Astrocyte (in vitro differentiated cells and primary cell): ENCODE measurements around the gene SLC6A19. TPM values are rescaled to one million over a fixed set of nuclear protein-coding genes. Genes with fewer than 3 reads are reported as not detected.

ENCODE experiments used
- DNase-seq: peaks from one replicate; pipeline ENCODE4 v3.0.0-alpha.2; 2010; ENCODE audit warnings: low read depth
- FAIRE-seq: peaks from 2 replicates; lab custom pipeline; 2011; peaks lifted over from hg19 to GRCh38; lab: Jason Lieb, UNC
- H2AFZ ChIP-seq: 2 replicates; pipeline ENCODE4 v1.6.0; 2012; ENCODE audit warnings: low read depth, low read length, inconsistent platforms
- H3K27ac ChIP-seq: 2 replicates; pipeline ENCODE4 v1.5.1; 2011; ENCODE audit warnings: low read depth, low read length, inconsistent platforms
- H3K27me3 ChIP-seq: 2 replicates; pipeline ENCODE4 v1.6.0; 2011; ENCODE audit warnings: low read length, inconsistent platforms; ENCODE audit not compliant: insufficient read depth
- H3K36me3 ChIP-seq: 2 replicates; pipeline ENCODE4 v1.5.1; 2011; ENCODE audit warnings: low read length, inconsistent platforms; ENCODE audit not compliant: insufficient read depth
- H3K4me1 ChIP-seq: 2 replicates; pipeline ENCODE4 v1.5.1; 2011; ENCODE audit warnings: low read length, inconsistent platforms; ENCODE audit not compliant: insufficient read depth
- H3K4me2 ChIP-seq: 2 replicates; pipeline ENCODE4 v1.6.0; 2012; ENCODE audit warnings: low read length, inconsistent platforms
- H3K4me3 ChIP-seq: 2 replicates; pipeline ENCODE4 v1.5.1; 2011; ENCODE audit warnings: low read depth, mild to moderate bottlenecking, low read length, inconsistent platforms; ENCODE audit not compliant: insufficient read depth
- H3K79me2 ChIP-seq: 2 replicates; pipeline ENCODE4 v1.6.0; 2012; ENCODE audit warnings: mild to moderate bottlenecking, low read length, inconsistent platforms; ENCODE audit not compliant: insufficient read depth
- H3K9ac ChIP-seq: 2 replicates; pipeline ENCODE4 v1.6.0; 2012; ENCODE audit warnings: mild to moderate bottlenecking, low read length, inconsistent platforms
- H3K9me3 ChIP-seq: 2 replicates; pipeline ENCODE4 v1.5.1; 2012; ENCODE audit warnings: low read depth, mild to moderate bottlenecking, low read length, inconsistent platforms; ENCODE audit not compliant: insufficient read depth
- H4K20me1 ChIP-seq: 2 replicates; pipeline ENCODE4 v1.6.0; 2012; ENCODE audit warnings: low read length, inconsistent platforms; ENCODE audit not compliant: insufficient read depth
- H3K27ac Mint-ChIP-seq: one replicate; pipeline ENCODE4 v1.8.0; 2021; ENCODE audit warnings: mild to moderate bottlenecking, mixed read lengths; ENCODE audit not compliant: unreplicated experiment
- H3K27me3 Mint-ChIP-seq: one replicate; pipeline ENCODE4 v1.8.0; 2021; ENCODE audit warnings: low read depth, mixed read lengths; ENCODE audit not compliant: unreplicated experiment
- H3K36me3 Mint-ChIP-seq: one replicate; pipeline ENCODE4 v1.8.0; 2021; ENCODE audit warnings: low read depth, mixed read lengths; ENCODE audit not compliant: unreplicated experiment
- H3K4me1 Mint-ChIP-seq: one replicate; pipeline ENCODE4 v1.8.0; 2021; ENCODE audit warnings: low read depth, mixed read lengths; ENCODE audit not compliant: unreplicated experiment
- H3K4me3 Mint-ChIP-seq: one replicate; pipeline ENCODE4 v1.8.0; 2021; ENCODE audit warnings: mild to moderate bottlenecking, moderate library complexity, mixed read lengths; ENCODE audit not compliant: unreplicated experiment
- H3K9me3 Mint-ChIP-seq: one replicate; pipeline ENCODE4 v1.8.0; 2021; ENCODE audit warnings: mild to moderate bottlenecking, mixed read lengths; ENCODE audit not compliant: unreplicated experiment
- EZH2 ChIP-seq: IDR thresholded peaks from 2 replicates; pipeline ENCODE4 v1.6.1; 2012; ENCODE audit warnings: mild to moderate bottlenecking, low read length, inconsistent platforms; ENCODE audit not compliant: insufficient read depth
- total RNA-seq: library from RNA; stranded (reverse); gene quantifications from 2 replicates; pipeline ENCODE4 v1.2.1, GENCODE V29; 2021
- TF ChIP-seq, protein P1 (sequence below): IDR thresholded peaks from 2 replicates; pipeline ENCODE4 v1.5.1; 2011; ENCODE audit warnings: low read depth, mild to moderate bottlenecking, inconsistent platforms, low read length, moderate library complexity; ENCODE audit not compliant: insufficient read depth

Gene SLC6A19
- total RNA-seq, 1 donor from 2014 or later: not detected

DNA sequence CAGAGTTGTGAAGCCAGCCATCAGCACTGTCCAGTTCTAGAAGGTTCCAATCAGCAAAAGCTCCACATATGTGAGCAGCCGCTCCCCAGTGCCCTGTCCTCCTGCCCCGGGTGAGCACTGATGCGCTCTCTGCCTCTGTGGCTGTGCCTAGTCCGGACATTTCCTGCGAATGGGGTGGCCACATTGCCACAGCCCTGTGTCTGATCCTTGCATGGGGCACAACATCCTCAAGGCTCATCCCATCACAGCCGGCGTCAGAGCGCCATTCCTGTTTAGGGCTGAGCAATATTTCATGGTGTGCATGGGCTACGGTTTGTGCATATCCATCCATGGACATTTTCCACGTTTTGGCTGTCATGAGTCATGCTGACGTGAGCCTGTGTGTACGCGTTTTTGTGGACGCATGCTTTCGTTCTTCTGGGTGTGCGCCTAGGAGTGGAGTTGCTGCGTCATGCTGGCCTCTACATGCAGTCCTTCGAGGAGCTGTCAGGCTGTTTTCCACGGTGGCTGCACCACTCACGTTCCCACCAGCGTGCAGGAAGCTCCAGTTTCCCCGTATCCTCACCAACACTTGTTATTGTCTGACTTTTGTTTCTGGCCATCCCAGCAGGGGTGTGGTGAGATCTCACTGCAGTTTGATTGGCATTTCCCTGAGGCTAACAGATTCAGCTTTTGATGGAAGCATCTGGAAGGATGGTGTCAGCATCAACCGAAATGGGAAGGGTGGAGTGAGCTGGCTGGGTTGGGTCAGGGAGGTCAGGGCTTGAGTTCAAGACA is 14.1 kb downstream of the SLC6A19 start:
- no peak for DNase-seq
- Histone ChIP-seq H4K20me1 (no peaks in the 10 kb centered on the region), H3K4me2 (no peak overlapping the region), H3K79me2 (no peaks in the 10 kb centered on the region), H3K27me3 (no peaks in the 10 kb centered on the region), H3K4me1 (no peaks in the 10 kb centered on the region), H3K9me3 (peaks cover 11% of the 10 kb centered on the region), H3K36me3 (no peaks in the 10 kb centered on the region), H3K9ac (no peak overlapping the region), H3K27ac (no peak overlapping the region), H3K4me3 (no peak overlapping the region), H2AFZ (no peak overlapping the region)
- Mint-ChIP-seq H3K9me3 (peaks cover 9% of the 10 kb centered on the region), H3K27me3 (peaks cover 39% of the 10 kb centered on the region), H3K4me3 (no peak overlapping the region), H3K27ac (no peak overlapping the region), H3K4me1 (no peaks in the 10 kb centered on the region), H3K36me3 (peaks cover 3% of the 10 kb centered on the region)
- TF ChIP-seq, protein P1, sequence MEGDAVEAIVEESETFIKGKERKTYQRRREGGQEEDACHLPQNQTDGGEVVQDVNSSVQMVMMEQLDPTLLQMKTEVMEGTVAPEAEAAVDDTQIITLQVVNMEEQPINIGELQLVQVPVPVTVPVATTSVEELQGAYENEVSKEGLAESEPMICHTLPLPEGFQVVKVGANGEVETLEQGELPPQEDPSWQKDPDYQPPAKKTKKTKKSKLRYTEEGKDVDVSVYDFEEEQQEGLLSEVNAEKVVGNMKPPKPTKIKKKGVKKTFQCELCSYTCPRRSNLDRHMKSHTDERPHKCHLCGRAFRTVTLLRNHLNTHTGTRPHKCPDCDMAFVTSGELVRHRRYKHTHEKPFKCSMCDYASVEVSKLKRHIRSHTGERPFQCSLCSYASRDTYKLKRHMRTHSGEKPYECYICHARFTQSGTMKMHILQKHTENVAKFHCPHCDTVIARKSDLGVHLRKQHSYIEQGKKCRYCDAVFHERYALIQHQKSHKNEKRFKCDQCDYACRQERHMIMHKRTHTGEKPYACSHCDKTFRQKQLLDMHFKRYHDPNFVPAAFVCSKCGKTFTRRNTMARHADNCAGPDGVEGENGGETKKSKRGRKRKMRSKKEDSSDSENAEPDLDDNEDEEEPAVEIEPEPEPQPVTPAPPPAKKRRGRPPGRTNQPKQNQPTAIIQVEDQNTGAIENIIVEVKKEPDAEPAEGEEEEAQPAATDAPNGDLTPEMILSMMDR: no peak
- TF ChIP-seq EZH2: no peak
- no peak for FAIRE-seq

DNA sequence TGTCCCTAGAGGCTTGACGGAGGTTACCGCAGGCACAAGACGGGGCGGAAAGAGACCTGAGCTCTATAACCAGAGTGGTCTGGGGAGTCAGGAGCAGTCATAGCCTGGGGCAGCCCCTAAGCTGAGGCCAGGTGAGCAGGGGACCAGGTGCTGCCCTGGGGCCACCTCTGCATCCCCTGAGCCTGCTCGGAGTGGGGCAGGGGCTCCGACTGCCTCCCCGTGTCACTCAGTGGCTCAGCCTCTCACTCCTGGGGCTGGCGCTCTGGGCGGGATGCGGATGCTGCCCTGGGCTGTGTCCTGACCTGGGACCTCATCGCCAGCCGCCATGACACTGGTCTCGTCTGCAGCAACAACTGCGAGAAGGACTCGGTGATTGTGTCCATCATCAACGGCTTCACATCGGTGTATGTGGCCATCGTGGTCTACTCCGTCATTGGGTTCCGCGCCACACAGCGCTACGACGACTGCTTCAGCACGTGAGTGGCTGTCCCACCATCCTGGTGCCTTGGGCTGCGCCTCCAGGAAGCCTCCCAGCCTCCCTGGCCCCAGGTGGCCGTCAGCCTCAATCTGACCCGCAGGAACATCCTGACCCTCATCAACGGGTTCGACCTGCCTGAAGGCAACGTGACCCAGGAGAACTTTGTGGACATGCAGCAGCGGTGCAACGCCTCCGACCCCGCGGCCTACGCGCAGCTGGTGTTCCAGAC is 15.0 kb downstream of the SLC6A19 start:
- no peaks in the 10 kb centered on the region for H3K27me3 ChIP-seq
- no peak overlapping the region for H3K27ac Mint-ChIP-seq
- TF ChIP-seq EZH2: no peak
- TF ChIP-seq, protein P1: no peak
- H4K20me1 ChIP-seq: no peaks in the 10 kb centered on the region
- H3K4me3 Mint-ChIP-seq: no peak overlapping the region
- no peak overlapping the region for H2AFZ ChIP-seq
- H3K36me3 Mint-ChIP-seq: peaks cover 3% of the 10 kb centered on the region
- H3K4me1 ChIP-seq: no peaks in the 10 kb centered on the region
- no peak overlapping the region for H3K4me3 ChIP-seq
- H3K4me1 Mint-ChIP-seq: no peaks in the 10 kb centered on the region
- H3K4me2 ChIP-seq: no peak overlapping the region
- no peaks in the 10 kb centered on the region for H3K79me2 ChIP-seq
- peaks cover 41% of the 10 kb centered on the region for H3K27me3 Mint-ChIP-seq
- H3K27ac ChIP-seq: no peak overlapping the region
- FAIRE-seq (no peak), DNase-seq (no peak)
- H3K9me3 Mint-ChIP-seq: peaks cover 9% of the 10 kb centered on the region
- peaks cover 11% of the 10 kb centered on the region for H3K9me3 ChIP-seq
- no peaks in the 10 kb centered on the region for H3K36me3 ChIP-seq
- H3K9ac ChIP-seq: no peak overlapping the region
